ENCODE measurements around the gene BMF.

DNA sequence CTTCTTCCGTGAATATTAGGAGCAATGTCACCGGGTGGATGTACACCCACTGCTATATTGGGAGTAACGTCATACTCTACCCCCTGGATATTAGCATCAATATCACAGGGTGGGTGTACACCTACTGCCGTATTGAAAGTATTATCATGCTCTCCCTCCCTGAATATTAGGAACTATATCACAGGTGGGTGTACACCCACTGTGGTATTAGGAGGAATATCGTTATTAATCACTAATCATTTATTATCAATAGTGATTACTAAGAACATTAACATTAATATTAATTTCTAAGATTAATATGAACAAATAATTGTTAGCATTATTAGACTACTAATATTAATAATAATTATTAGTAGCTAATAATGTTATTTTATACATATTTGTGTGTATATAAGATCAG, 21.4 kb upstream of the BMF start:
- TF ChIP-seq, protein P1, sequence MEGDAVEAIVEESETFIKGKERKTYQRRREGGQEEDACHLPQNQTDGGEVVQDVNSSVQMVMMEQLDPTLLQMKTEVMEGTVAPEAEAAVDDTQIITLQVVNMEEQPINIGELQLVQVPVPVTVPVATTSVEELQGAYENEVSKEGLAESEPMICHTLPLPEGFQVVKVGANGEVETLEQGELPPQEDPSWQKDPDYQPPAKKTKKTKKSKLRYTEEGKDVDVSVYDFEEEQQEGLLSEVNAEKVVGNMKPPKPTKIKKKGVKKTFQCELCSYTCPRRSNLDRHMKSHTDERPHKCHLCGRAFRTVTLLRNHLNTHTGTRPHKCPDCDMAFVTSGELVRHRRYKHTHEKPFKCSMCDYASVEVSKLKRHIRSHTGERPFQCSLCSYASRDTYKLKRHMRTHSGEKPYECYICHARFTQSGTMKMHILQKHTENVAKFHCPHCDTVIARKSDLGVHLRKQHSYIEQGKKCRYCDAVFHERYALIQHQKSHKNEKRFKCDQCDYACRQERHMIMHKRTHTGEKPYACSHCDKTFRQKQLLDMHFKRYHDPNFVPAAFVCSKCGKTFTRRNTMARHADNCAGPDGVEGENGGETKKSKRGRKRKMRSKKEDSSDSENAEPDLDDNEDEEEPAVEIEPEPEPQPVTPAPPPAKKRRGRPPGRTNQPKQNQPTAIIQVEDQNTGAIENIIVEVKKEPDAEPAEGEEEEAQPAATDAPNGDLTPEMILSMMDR (IDR thresholded peaks at IDR 0.05): no peak
- no peak for TF ChIP-seq POLR2A (IDR thresholded peaks at IDR 0.05)

Measured in thyroid gland (tissue), 4 donors.